OCI-LY3 (cell line): Measurements from ENCODE around the gene SOX12.

ENCODE experiments used
- H2AFZ ChIP-seq: fragments of 200-600, 300-600 bp; shearing (Covaris generic); 2 replicates; pipeline ENCODE4 v1.6.0; 2014; ENCODE audit warnings: antibody characterized with exemption, low read depth, low read length
- H3K27ac ChIP-seq: fragments of 200-600, 300-600 bp; sonication (generic); 2 replicates; pipeline ENCODE4 v1.5.1; 2014; ENCODE audit warnings: mild to moderate bottlenecking, low read length, moderate library complexity, mixed read lengths
- H3K27me3 ChIP-seq: fragments of 200-600, 300-600 bp; sonication (generic); 2 replicates; pipeline ENCODE4 v1.6.1; 2014; ENCODE audit warnings: low read depth, low read length, mixed read lengths
- H3K36me3 ChIP-seq: fragments of 200-600, 300-600 bp; sonication (generic); replicated peaks from 2 replicates; pipeline ENCODE3; 2014; ENCODE audit warnings: low read depth, low read length, mixed read lengths
- H3K4me1 ChIP-seq: fragments of 300-600, 200-600 bp; sonication (generic); 2 replicates; pipeline ENCODE4 v1.6.1; 2014; ENCODE audit warnings: low read length, mixed read lengths
- H3K4me2 ChIP-seq: fragments of 200-600, 300-600 bp; sonication (generic); 2 replicates; pipeline ENCODE4 v1.6.1; 2014; ENCODE audit warnings: low read length, mixed read lengths
- H3K4me3 ChIP-seq: fragments of 300-600, 200-600 bp; sonication (generic); 2 replicates; pipeline ENCODE4 v1.5.1; 2014; ENCODE audit warnings: antibody characterized with exemption, mild to moderate bottlenecking, low read length, moderate library complexity
- H3K79me2 ChIP-seq: fragments of 300-600, 200-600 bp; shearing (Covaris generic); 2 replicates; pipeline ENCODE4 v1.6.1; 2014; ENCODE audit warnings: mild to moderate bottlenecking, low read length, mixed read lengths
- H3K9ac ChIP-seq: fragments of 300-600, 200-600 bp; shearing (Covaris generic); 2 replicates; pipeline ENCODE4 v1.6.0; 2014; ENCODE audit warnings: mild to moderate bottlenecking, low read length, moderate library complexity
- H3K9me3 ChIP-seq: fragments of 200-600, 300-600 bp; shearing (Covaris generic); 2 replicates; pipeline ENCODE4 v1.6.1; 2014; ENCODE audit warnings: low read length, mixed read lengths; ENCODE audit not compliant: insufficient read depth
- H4K20me1 ChIP-seq: fragments of 200-600, 300-600 bp; sonication (generic); 2 replicates; pipeline ENCODE4 v1.6.1; 2016; ENCODE audit warnings: low read length, mixed read lengths; ENCODE audit not compliant: insufficient read depth
- CTCF ChIP-seq: fragments of 200-600, 300-600 bp; sonication (generic); IDR thresholded peaks from 2 replicates; pipeline ENCODE4 v1.5.1; 2014; ENCODE audit warnings: antibody characterized with exemption, low read length, low read depth
- EZH2phosphoT487 ChIP-seq: fragments of 200-600 bp; shearing (Covaris generic); IDR thresholded peaks from 2 replicates; pipeline ENCODE4 v1.6.1; 2018; ENCODE audit warnings: antibody characterized with exemption, mixed run types, low read depth

Gene SOX12

GRCh38 chr20:325045-325888, at the start of gene SOX12:
TSS of gene SOX12 (plus strand) at chr20:325552. CDS start at chr20:325925, 373 bp downstream.
- Histone ChIP-seq H2AFZ (peak within 1 kb of the TSS; percentile 49; the same call in 1 of the 2 replicates), H3K79me2 (peaks cover 30% of the 10 kb centered on the region), H3K27me3 (no peaks in the 10 kb centered on the region), H3K27ac (peak within 1 kb of the TSS; percentile 87), H4K20me1 (peaks cover 28% of the 10 kb centered on the region), H3K4me3 (peak within 1 kb of the TSS; percentile 95), H3K4me2 (peak within 1 kb of the TSS; percentile 93), H3K9me3 (no peaks in the 10 kb centered on the region), H3K4me1 (peaks cover 26% of the 10 kb centered on the region), H3K9ac (peak within 1 kb of the TSS; percentile 97), H3K36me3 (peaks cover 8% of the 10 kb centered on the region)
- TF ChIP-seq EZH2phosphoT487 (no peak), CTCF (no peak)

DNA sequence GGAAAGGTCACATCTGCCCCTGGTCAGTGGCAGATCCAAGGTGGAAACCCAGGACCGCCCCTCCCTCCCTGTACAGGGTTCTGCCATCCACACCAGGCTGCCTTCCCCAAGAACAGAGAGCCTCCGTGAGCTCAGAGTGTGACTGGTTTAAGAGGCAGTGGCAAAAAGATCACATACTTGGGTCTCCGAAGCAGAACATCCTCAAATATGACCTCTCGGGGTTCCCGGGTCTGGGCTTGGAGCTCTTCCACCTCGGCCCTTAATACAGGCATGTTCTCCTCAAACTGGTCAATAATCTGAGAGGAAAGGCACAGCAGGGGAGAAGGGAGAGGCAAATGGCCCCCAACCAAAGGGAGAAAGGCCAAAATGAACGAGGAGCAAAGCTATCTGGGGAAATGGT, 49.6 kb upstream of the SOX12 start:
- no peak overlapping the region for H3K27ac ChIP-seq
- H3K36me3 ChIP-seq: peaks cover 13% of the 10 kb centered on the region
- H3K9ac ChIP-seq: no peak overlapping the region
- no peaks in the 10 kb centered on the region for H3K9me3 ChIP-seq
- no peaks in the 10 kb centered on the region for H3K79me2 ChIP-seq
- H3K27me3 ChIP-seq: no peaks in the 10 kb centered on the region
- no peak overlapping the region for H3K4me2 ChIP-seq
- H3K4me3 ChIP-seq: no peak overlapping the region
- TF ChIP-seq EZH2phosphoT487: no peak
- TF ChIP-seq CTCF: no peak
- no peak overlapping the region for H2AFZ ChIP-seq
- H4K20me1 ChIP-seq: no peaks in the 10 kb centered on the region
- H3K4me1 ChIP-seq: no peaks in the 10 kb centered on the region

GRCh38 chr20:276620-277495, 48.5 kb upstream of the SOX12 start:
- H4K20me1 ChIP-seq: no peaks in the 10 kb centered on the region
- H3K9ac ChIP-seq: no peak overlapping the region
- H3K27me3 ChIP-seq: no peaks in the 10 kb centered on the region
- H3K4me3 ChIP-seq: no peak overlapping the region
- peaks cover 14% of the 10 kb centered on the region for H3K36me3 ChIP-seq
- no peaks in the 10 kb centered on the region for H3K79me2 ChIP-seq
- H3K27ac ChIP-seq: no peak overlapping the region
- TF ChIP-seq CTCF (no peak), EZH2phosphoT487 (no peak)
- no peaks in the 10 kb centered on the region for H3K4me1 ChIP-seq
- H3K4me2 ChIP-seq: no peak overlapping the region
- H3K9me3 ChIP-seq: no peaks in the 10 kb centered on the region
- H2AFZ ChIP-seq: no peak overlapping the region

- Histone ChIP-seq H3K27me3 (no peaks in the 10 kb centered on the region), H4K20me1 (no peaks in the 10 kb centered on the region), H3K9me3 (no peaks in the 10 kb centered on the region), H3K27ac (no peak overlapping the region), H3K4me2 (no peak overlapping the region), H3K36me3 (peaks cover 14% of the 10 kb centered on the region), H3K9ac (no peak overlapping the region), H3K4me3 (no peak overlapping the region), H2AFZ (no peak overlapping the region), H3K4me1 (no peaks in the 10 kb centered on the region), H3K79me2 (no peaks in the 10 kb centered on the region)
- no peak for TF ChIP-seq CTCF
- no peak for TF ChIP-seq EZH2phosphoT487
Observed at GRCh38 chr20:277496-277781, 47.9 kb upstream of the SOX12 start.
